ENCODE measurements around the gene HCFC1. TPM values are rescaled to one million over a fixed set of nuclear protein-coding genes. Genes with fewer than 3 reads are reported as not detected.
A peak's percentile ranks its signal among the peaks of the same experiment; 100 is the strongest.

HCFC1 gene
- total RNA-seq: 59.7 and 61.9 TPM in 2 replicates

- no peak for TF ChIP-seq CTCF (conservative IDR thresholded peaks at IDR 0.05; ENCODE audit: low read depth, low read length)
- peak; percentile 18 for DNase-seq (ENCODE audit: low read depth)
- peak within 1 kb of the TSS; percentile 83 for H3K4me3 ChIP-seq (ENCODE audit: low read depth, low read length)
These were observed at the start of gene HCFC1 for GRCh38 chrX:153971450-153972367. Gene HCFC1 (minus strand): TSS chrX:153971818. CDS start chrX:153970840, 978 bp downstream.

GRCh38 chrX:154021131-154021611 lies 49.6 kb upstream of the HCFC1 start:
- TF ChIP-seq CTCF (conservative IDR thresholded peaks at IDR 0.05; ENCODE audit: low read depth, low read length): no peak
- no peak for DNase-seq (ENCODE audit: low read depth)
- no peak overlapping the region for H3K4me3 ChIP-seq (ENCODE audit: low read depth, low read length)

- no peak for DNase-seq (ENCODE audit: low read depth)
- no peak for TF ChIP-seq CTCF (conservative IDR thresholded peaks at IDR 0.05; ENCODE audit: low read depth, low read length)
- peak overlapping the region; percentile 59 for H3K4me3 ChIP-seq (ENCODE audit: low read depth, low read length)
These were observed 49.0 kb upstream of the HCFC1 start for GRCh38 chrX:154020536-154021115.

DNA sequence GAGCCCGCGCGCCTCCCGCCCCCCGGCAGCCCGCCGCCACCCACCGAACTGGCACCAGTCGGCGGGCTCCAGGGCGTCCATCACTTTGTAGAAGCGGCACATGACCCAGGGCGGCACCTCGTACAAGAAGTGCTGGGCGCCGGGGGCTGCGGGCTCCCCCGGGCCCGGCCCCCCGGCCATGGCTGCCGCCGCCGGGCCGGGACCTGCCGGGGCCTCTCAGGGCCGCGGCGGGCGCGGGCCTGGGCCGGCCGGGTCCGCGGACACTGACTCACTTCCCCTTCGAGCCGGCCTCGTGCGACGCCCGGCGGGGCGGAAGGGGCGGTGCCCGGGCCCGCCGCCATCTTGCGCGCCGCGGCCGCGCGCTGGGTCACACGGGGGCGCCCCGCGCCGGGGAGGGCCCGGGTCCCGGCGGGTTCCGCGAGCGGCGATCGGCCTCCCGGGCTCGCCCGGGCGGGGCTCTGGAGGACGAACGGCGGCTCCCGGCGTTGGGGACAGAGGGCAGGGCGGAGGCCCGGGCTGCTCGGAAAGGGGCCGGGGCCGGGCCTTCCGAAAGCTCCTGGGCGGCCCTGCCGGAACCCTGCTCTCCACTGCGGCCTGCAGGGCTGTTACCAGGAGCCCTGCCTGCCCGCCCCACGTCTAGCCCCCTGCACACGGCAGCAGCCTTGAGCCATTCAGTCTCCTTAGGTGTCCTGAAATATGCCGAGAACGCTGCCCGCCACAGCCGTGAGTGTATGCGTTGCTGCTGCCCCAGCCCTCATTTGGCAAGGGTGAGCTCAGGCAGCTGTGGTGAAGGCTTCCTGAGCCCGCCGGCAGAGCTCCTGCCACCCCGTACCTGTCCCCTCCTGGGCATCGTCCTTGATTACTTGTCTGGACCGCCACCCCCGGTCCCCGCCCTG lies 48.3 kb upstream of the HCFC1 start, which contains the start of gene IRAK1:
TSS of gene IRAK1 (minus strand) at position 270 of the 896 bp plus-strand sequence. CDS start at position 180, 90 bp downstream.
- peak within 1 kb of the TSS; percentile 59 for H3K4me3 ChIP-seq (ENCODE audit: low read depth, low read length)
- no peak for DNase-seq (ENCODE audit: low read depth)
- TF ChIP-seq CTCF (conservative IDR thresholded peaks at IDR 0.05; ENCODE audit: low read depth, low read length): no peak

- H3K4me3 ChIP-seq (ENCODE audit: low read depth, low read length): peak overlapping the region; percentile 58
- DNase-seq (ENCODE audit: low read depth): no peak
- no peak for TF ChIP-seq CTCF (conservative IDR thresholded peaks at IDR 0.05; ENCODE audit: low read depth, low read length)
These were observed 47.5 kb upstream of the HCFC1 start for GRCh38 chrX:154019061-154019621.

DNA sequence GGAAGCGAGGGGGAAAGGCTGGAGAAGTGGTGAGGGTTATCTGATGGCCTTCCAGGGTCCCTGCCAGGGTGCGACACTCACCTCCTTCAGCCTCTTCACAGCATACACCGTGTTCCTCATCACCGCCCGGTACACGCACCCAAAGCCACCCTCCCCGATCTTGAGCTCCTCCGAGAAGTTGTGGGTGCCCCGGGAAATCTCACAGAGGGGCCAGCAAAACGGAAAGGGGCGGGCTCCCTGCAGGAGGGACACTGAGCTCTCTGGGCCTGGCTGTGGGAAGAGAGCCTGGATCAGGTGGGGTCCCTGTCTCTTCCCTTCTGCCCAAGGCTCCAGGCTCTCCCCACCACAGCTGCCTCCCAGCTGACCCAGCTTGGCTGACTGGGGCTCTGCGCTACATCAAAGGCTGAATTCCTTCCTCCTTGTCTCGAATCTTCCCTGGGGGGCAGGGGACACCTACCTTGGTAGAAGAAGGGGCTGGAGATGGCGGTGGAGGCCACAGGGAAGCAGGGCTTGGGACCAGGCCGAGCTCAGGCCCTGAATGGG lies 47.0 kb upstream of the HCFC1 start:
- H3K4me3 ChIP-seq (ENCODE audit: low read depth, low read length): peak overlapping the region; percentile 58
- no peak for TF ChIP-seq CTCF (conservative IDR thresholded peaks at IDR 0.05; ENCODE audit: low read depth, low read length)
- no peak for DNase-seq (ENCODE audit: low read depth)
